ENCODE data around the gene DSC3. TPM values are rescaled to one million over a fixed set of nuclear protein-coding genes. Genes with fewer than 3 reads are reported as not detected.

The DSC3 gene
- total RNA-seq, 1 experiment from 2014 or later = 7.6 TPM

GRCh38 chr18:31015715-31016434 is 26.7 kb downstream of the DSC3 start:
- BruUV-seq (replicated peaks) = no TSS peak
- intact Hi-C loops (cut with micrococcal nuclease) = loop anchor here (10.0 kb wide), 1 partner anchor 219 kb away; no protein-coding TSS in a partner anchor
- POLR2A ChIA-PET = no interaction called here

More at GRCh38 chr18:31015715-31016434, 26.7 kb downstream of the DSC3 start:
- no peaks in the 10 kb centered on the region for H3K36me3 ChIP-seq (ENCODE audit: control insufficient read depth in 1 of 2, insufficient read depth in 2 of 2, low read length in 2 of 2)
- no peaks in the 10 kb centered on the region for H3K27me3 ChIP-seq (ENCODE audit: insufficient read depth, low read length)
- RAD21 ChIA-PET (ENCODE audit: low non-redundant PET in 1 of 2, low total read pairs in 2 of 2, uncharacterized antibody in 2 of 2, unreplicated experiment in 2 of 2) = no interaction called here
- DNase-seq (ENCODE audit: low read depth, low spot score) = no peak
- H3K79me2 ChIP-seq (ENCODE audit: insufficient read depth, low read length) = no peaks in the 10 kb centered on the region
- H3K27ac ChIP-seq (ENCODE audit: low read depth, low read length) = no peak overlapping the region
- TF ChIP-seq YY1 (IDR thresholded peaks at IDR 0.05; ENCODE audit: extremely low read depth, insufficient replicate concordance, low read depth, low read length) = no peak
- TF ChIP-seq, protein P1, sequence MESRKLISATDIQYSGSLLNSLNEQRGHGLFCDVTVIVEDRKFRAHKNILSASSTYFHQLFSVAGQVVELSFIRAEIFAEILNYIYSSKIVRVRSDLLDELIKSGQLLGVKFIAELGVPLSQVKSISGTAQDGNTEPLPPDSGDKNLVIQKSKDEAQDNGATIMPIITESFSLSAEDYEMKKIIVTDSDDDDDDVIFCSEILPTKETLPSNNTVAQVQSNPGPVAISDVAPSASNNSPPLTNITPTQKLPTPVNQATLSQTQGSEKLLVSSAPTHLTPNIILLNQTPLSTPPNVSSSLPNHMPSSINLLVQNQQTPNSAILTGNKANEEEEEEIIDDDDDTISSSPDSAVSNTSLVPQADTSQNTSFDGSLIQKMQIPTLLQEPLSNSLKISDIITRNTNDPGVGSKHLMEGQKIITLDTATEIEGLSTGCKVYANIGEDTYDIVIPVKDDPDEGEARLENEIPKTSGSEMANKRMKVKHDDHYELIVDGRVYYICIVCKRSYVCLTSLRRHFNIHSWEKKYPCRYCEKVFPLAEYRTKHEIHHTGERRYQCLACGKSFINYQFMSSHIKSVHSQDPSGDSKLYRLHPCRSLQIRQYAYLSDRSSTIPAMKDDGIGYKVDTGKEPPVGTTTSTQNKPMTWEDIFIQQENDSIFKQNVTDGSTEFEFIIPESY (IDR thresholded peaks at IDR 0.05; ENCODE audit: extremely low read depth, insufficient replicate concordance, low read length) = no peak
- TF ChIP-seq SP1 (IDR thresholded peaks at IDR 0.05; ENCODE audit: low read depth) = no peak
- TF ChIP-seq TCF7L2 (IDR thresholded peaks at IDR 0.05; ENCODE audit: borderline replicate concordance, extremely low read depth, insufficient read depth, insufficient read length) = no peak
- TF ChIP-seq FOSL1 (IDR thresholded peaks at IDR 0.05; ENCODE audit: low read depth) = no peak
- TF ChIP-seq CTCF (IDR thresholded peaks at IDR 0.05 in 2 of 3, conservative IDR thresholded peaks at IDR 0.05 in 1 of 3; ENCODE audit: borderline replicate concordance in 1 of 3, insufficient read depth in 1 of 3, low read depth in 2 of 3, low read length in 2 of 3) = no peak
- no peak for TF ChIP-seq SRF (IDR thresholded peaks at IDR 0.05; ENCODE audit: low read depth)
- no peaks in the 10 kb centered on the region for H3K9me2 ChIP-seq (ENCODE audit: insufficient read depth)
- ATAC-seq = no peak
- H2AFZ ChIP-seq (ENCODE audit: low read depth, low read length, poor library complexity, severe bottlenecking) = no peak overlapping the region
- no peak overlapping the region for H3K4me2 ChIP-seq (ENCODE audit: low read length)
- no peaks in the 10 kb centered on the region for H4K20me1 ChIP-seq (ENCODE audit: insufficient read depth)
- H3K4me1 ChIP-seq (ENCODE audit: control insufficient read depth in 1 of 2, insufficient read depth in 2 of 2, low read length in 2 of 2) = peaks cover 9 to 22% of the 10 kb centered on the region in 2 experiments
- H3K4me3 ChIP-seq (replicated peaks in 1 of 2; ENCODE audit: low read depth in 1 of 2, low read length in 2 of 2) = no peak overlapping the region
- H3K9me3 ChIP-seq (ENCODE audit: control insufficient read depth in 1 of 2, insufficient read depth in 1 of 2, low read depth in 1 of 2, low read length in 2 of 2) = no peaks in the 10 kb centered on the region
- CTCF ChIA-PET = no interaction called here
- H3K9ac ChIP-seq (ENCODE audit: low read length) = no peak overlapping the region
